ENCODE results near the gene KDM6A.
"Not testable (repeated sequence)": the region's sequence is repeated elsewhere in the genome, so short reads cannot be mapped to it uniquely, and the experiment has no call there.

Gene KDM6A

GRCh38 chrX:44927398-44927797 is 54.4 kb downstream of the KDM6A start:
- Histone ChIP-seq H3K9me3 (ENCODE audit: control insufficient read depth, insufficient read depth, low read depth, low read length) (peaks cover 7% of the 10 kb centered on the region; the same call in 1 of the 2 replicates), H3K27ac (ENCODE audit: low read depth, low read length) (no peak overlapping the region), H3K27me3 (ENCODE audit: control insufficient read depth, insufficient read depth, low read length) (no peaks in the 10 kb centered on the region), H3K4me1 (ENCODE audit: control insufficient read depth, insufficient read depth, low read length) (no peaks in the 10 kb centered on the region), H3K9ac (ENCODE audit: low read length) (no peak overlapping the region), H3K4me3 (ENCODE audit: low read depth, low read length) (no peak overlapping the region), H3K36me3 (ENCODE audit: control insufficient read depth, insufficient read depth, low read length) (no peaks in the 10 kb centered on the region)

GRCh38 chrX:44931441-44931973 is 58.5 kb downstream of the KDM6A start:
- H3K27me3 ChIP-seq (ENCODE audit: control insufficient read depth, insufficient read depth, low read length): no peaks in the 10 kb centered on the region
- H3K27ac ChIP-seq (ENCODE audit: low read depth, low read length): no peak overlapping the region
- no peaks in the 10 kb centered on the region for H3K36me3 ChIP-seq (ENCODE audit: control insufficient read depth, insufficient read depth, low read length)
- H3K4me3 ChIP-seq (ENCODE audit: low read depth, low read length): no peak overlapping the region
- 0 out of 2 replicates have a peak, but pooled peaks cover 7% of the 10 kb centered on the region for H3K9me3 ChIP-seq (ENCODE audit: control insufficient read depth, insufficient read depth, low read depth, low read length)
- peaks cover 4% of the 10 kb centered on the region; the same call in 1 of the 2 replicates for H3K4me1 ChIP-seq (ENCODE audit: control insufficient read depth, insufficient read depth, low read length)
- no peak overlapping the region for H3K9ac ChIP-seq (ENCODE audit: low read length)

- H3K36me3 ChIP-seq (ENCODE audit: control insufficient read depth, insufficient read depth, low read length): no peaks in the 10 kb centered on the region
- peaks cover 4% of the 10 kb centered on the region; the same call in 1 of the 2 replicates for H3K4me1 ChIP-seq (ENCODE audit: control insufficient read depth, insufficient read depth, low read length)
- H3K27ac ChIP-seq (ENCODE audit: low read depth, low read length): no peak overlapping the region
Observed at GRCh38 chrX:44935172-44935571, 62.2 kb downstream of the KDM6A start.

GRCh38 chrX:44935640-44936039 is 62.7 kb downstream of the KDM6A start:
- no peaks in the 10 kb centered on the region for H3K27me3 ChIP-seq (ENCODE audit: control insufficient read depth, insufficient read depth, low read length)
- peaks cover 4% of the 10 kb centered on the region; the same call in 1 of the 2 replicates for H3K4me1 ChIP-seq (ENCODE audit: control insufficient read depth, insufficient read depth, low read length)
- H3K9ac ChIP-seq (ENCODE audit: low read length): no peak overlapping the region
- H3K9me3 ChIP-seq (ENCODE audit: control insufficient read depth, insufficient read depth, low read depth, low read length): peaks cover 4% of the 10 kb centered on the region; the same call in 1 of the 2 replicates
- no peaks in the 10 kb centered on the region for H3K36me3 ChIP-seq (ENCODE audit: control insufficient read depth, insufficient read depth, low read length)
- no peak overlapping the region for H3K4me3 ChIP-seq (ENCODE audit: low read depth, low read length)
- H3K27ac ChIP-seq (ENCODE audit: low read depth, low read length): no peak overlapping the region

More at GRCh38 chrX:44935172-44935571, 62.2 kb downstream of the KDM6A start:
- no peak overlapping the region for H3K4me3 ChIP-seq (ENCODE audit: low read depth, low read length)
- H3K27me3 ChIP-seq (ENCODE audit: control insufficient read depth, insufficient read depth, low read length): no peaks in the 10 kb centered on the region
- peaks cover 4% of the 10 kb centered on the region; the same call in 1 of the 2 replicates for H3K9me3 ChIP-seq (ENCODE audit: control insufficient read depth, insufficient read depth, low read depth, low read length)
- H3K9ac ChIP-seq (ENCODE audit: low read length): no peak overlapping the region

GRCh38 chrX:44937606-44938005 is 64.6 kb downstream of the KDM6A start:
- Histone ChIP-seq H3K27ac (ENCODE audit: low read depth, low read length) (no peak overlapping the region), H3K27me3 (ENCODE audit: control insufficient read depth, insufficient read depth, low read length) (no peaks in the 10 kb centered on the region), H3K4me1 (ENCODE audit: control insufficient read depth, insufficient read depth, low read length) (peaks cover 4% of the 10 kb centered on the region; the same call in 1 of the 2 replicates), H3K4me3 (ENCODE audit: low read depth, low read length) (no peak overlapping the region), H3K9me3 (ENCODE audit: control insufficient read depth, insufficient read depth, low read depth, low read length) (peaks cover 4% of the 10 kb centered on the region; the same call in 1 of the 2 replicates), H3K9ac (ENCODE audit: low read length) (no peak overlapping the region), H3K36me3 (ENCODE audit: control insufficient read depth, insufficient read depth, low read length) (no peaks in the 10 kb centered on the region)

- Histone ChIP-seq H3K27me3 (ENCODE audit: control insufficient read depth, insufficient read depth, low read length) (no peaks in the 10 kb centered on the region), H3K4me3 (ENCODE audit: low read depth, low read length) (no peak overlapping the region), H3K9me3 (ENCODE audit: control insufficient read depth, insufficient read depth, low read depth, low read length) (peaks cover 4% of the 10 kb centered on the region; the same call in 1 of the 2 replicates), H3K36me3 (ENCODE audit: control insufficient read depth, insufficient read depth, low read length) (no peaks in the 10 kb centered on the region), H3K9ac (ENCODE audit: low read length) (no peak overlapping the region), H3K27ac (ENCODE audit: low read depth, low read length) (no peak overlapping the region), H3K4me1 (ENCODE audit: control insufficient read depth, insufficient read depth, low read length) (peaks cover 4% of the 10 kb centered on the region; the same call in 1 of the 2 replicates)
Observed at GRCh38 chrX:44938111-44938510, 65.1 kb downstream of the KDM6A start.

GRCh38 chrX:44940541-44940940 is 67.6 kb downstream of the KDM6A start:
- H3K27ac ChIP-seq (ENCODE audit: low read depth, low read length); H3K4me1 ChIP-seq (ENCODE audit: control insufficient read depth, insufficient read depth, low read length); H3K9me3 ChIP-seq (ENCODE audit: control insufficient read depth, insufficient read depth, low read depth, low read length); H3K27me3 ChIP-seq (ENCODE audit: control insufficient read depth, insufficient read depth, low read length); H3K4me3 ChIP-seq (ENCODE audit: low read depth, low read length); H3K36me3 ChIP-seq (ENCODE audit: control insufficient read depth, insufficient read depth, low read length); H3K9ac ChIP-seq (ENCODE audit: low read length): not testable (repeated sequence)

- no peak overlapping the region for H3K27ac ChIP-seq (ENCODE audit: low read depth, low read length)
- H3K27me3 ChIP-seq (ENCODE audit: control insufficient read depth, insufficient read depth, low read length): no peaks in the 10 kb centered on the region
- H3K4me1 ChIP-seq (ENCODE audit: control insufficient read depth, insufficient read depth, low read length): 0 out of 2 replicates have a peak, but pooled peaks cover under 1% of the 10 kb centered on the region
- no peak overlapping the region for H3K4me3 ChIP-seq (ENCODE audit: low read depth, low read length)
- H3K9ac ChIP-seq (ENCODE audit: low read length): no peak overlapping the region
- peaks cover 8% of the 10 kb centered on the region for H3K9me3 ChIP-seq (ENCODE audit: control insufficient read depth, insufficient read depth, low read depth, low read length)
- no peaks in the 10 kb centered on the region for H3K36me3 ChIP-seq (ENCODE audit: control insufficient read depth, insufficient read depth, low read length)
Observed at GRCh38 chrX:44943007-44943406, 70.0 kb downstream of the KDM6A start.

- Histone ChIP-seq H3K27ac (ENCODE audit: low read depth, low read length) (no peak overlapping the region), H3K36me3 (ENCODE audit: control insufficient read depth, insufficient read depth, low read length) (no peaks in the 10 kb centered on the region), H3K9me3 (ENCODE audit: control insufficient read depth, insufficient read depth, low read depth, low read length) (peaks cover 7% of the 10 kb centered on the region; the same call in 1 of the 2 replicates), H3K9ac (ENCODE audit: low read length) (no peak overlapping the region), H3K4me1 (ENCODE audit: control insufficient read depth, insufficient read depth, low read length) (peaks cover 17% of the 10 kb centered on the region), H3K27me3 (ENCODE audit: control insufficient read depth, insufficient read depth, low read length) (no peaks in the 10 kb centered on the region), H3K4me3 (ENCODE audit: low read depth, low read length) (no peak overlapping the region)
Observed at GRCh38 chrX:44944894-44945293, 71.9 kb downstream of the KDM6A start.

- Histone ChIP-seq H3K9ac (ENCODE audit: low read length) (no peak overlapping the region), H3K36me3 (ENCODE audit: control insufficient read depth, insufficient read depth, low read length) (no peaks in the 10 kb centered on the region), H3K4me3 (ENCODE audit: low read depth, low read length) (no peak overlapping the region), H3K4me1 (ENCODE audit: control insufficient read depth, insufficient read depth, low read length) (peaks cover 24% of the 10 kb centered on the region), H3K9me3 (ENCODE audit: control insufficient read depth, insufficient read depth, low read depth, low read length) (peaks cover 7% of the 10 kb centered on the region; the same call in 1 of the 2 replicates), H3K27me3 (ENCODE audit: control insufficient read depth, insufficient read depth, low read length) (no peaks in the 10 kb centered on the region), H3K27ac (ENCODE audit: low read depth, low read length) (no peak overlapping the region)
Observed at GRCh38 chrX:44945736-44946135, 72.7 kb downstream of the KDM6A start.

GRCh38 chrX:44946771-44947170 is 73.8 kb downstream of the KDM6A start:
- Histone ChIP-seq H3K27me3 (ENCODE audit: control insufficient read depth, insufficient read depth, low read length) (no peaks in the 10 kb centered on the region), H3K27ac (ENCODE audit: low read depth, low read length) (no peak overlapping the region), H3K4me1 (ENCODE audit: control insufficient read depth, insufficient read depth, low read length) (peaks cover 24% of the 10 kb centered on the region), H3K36me3 (ENCODE audit: control insufficient read depth, insufficient read depth, low read length) (no peaks in the 10 kb centered on the region), H3K9me3 (ENCODE audit: control insufficient read depth, insufficient read depth, low read depth, low read length) (peaks cover 7% of the 10 kb centered on the region; the same call in 1 of the 2 replicates), H3K4me3 (ENCODE audit: low read depth, low read length) (no peak overlapping the region), H3K9ac (ENCODE audit: low read length) (no peak overlapping the region)
